GM19023 (cell line): ENCODE results near the gene VAT1L.
A peak's percentile ranks its signal among the peaks of the same experiment; 100 is the strongest.
"Not testable (repeated sequence)": the region's sequence is repeated elsewhere in the genome, so short reads cannot be mapped to it uniquely, and the experiment has no call there.

Source experiments
- ATAC-seq: cut with Tn5 transposase; IDR thresholded peaks from one replicate; pipeline ENCODE4 v1.9.1; 2021; ENCODE audit warnings: mild to moderate bottlenecking, moderate library complexity; ENCODE audit not compliant: unreplicated experiment

VAT1L gene

DNA sequence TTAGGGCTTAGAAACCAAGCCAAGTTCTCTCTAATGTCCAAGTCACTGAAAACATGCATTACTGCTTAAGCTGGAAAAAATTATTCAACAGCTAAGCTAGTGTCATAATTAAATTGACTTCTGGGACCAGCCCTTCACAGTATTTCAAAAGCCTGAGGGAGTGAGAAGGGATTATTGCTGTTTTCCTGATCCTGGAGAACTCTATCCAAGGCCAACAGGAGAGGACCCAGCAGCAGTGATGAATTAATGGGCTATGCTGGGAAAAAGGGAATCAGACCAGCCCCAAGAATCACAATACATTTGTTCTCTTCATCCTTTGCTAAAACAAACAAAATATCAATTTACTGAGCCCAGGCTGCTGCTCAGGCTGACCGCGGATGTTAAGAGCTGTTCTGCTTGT is 199.4 kb downstream of the VAT1L start:
- ATAC-seq: no peak

- no peak for ATAC-seq
Observed at GRCh38 chr16:77989846-77990245, 201.5 kb downstream of the VAT1L start.

DNA sequence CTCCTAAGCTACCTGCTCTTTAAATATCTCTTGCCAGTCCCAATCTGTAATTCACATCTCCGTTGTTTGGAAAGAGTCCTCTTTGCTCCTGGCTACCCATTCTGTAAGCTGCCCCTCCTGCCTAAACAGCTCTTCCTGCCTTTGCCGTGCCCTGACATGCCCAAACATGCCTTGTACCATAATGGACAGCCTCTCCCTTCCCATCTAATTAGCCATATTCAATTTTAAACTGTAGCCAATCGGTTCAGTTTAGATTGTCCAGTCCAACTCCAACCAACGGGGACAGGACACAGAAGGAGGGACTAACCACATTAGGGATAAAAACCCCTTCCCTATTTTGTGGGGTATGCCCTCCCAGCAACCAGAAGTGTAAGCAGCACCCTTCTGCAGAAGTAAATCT is 203.3 kb downstream of the VAT1L start:
- ATAC-seq: no peak

DNA sequence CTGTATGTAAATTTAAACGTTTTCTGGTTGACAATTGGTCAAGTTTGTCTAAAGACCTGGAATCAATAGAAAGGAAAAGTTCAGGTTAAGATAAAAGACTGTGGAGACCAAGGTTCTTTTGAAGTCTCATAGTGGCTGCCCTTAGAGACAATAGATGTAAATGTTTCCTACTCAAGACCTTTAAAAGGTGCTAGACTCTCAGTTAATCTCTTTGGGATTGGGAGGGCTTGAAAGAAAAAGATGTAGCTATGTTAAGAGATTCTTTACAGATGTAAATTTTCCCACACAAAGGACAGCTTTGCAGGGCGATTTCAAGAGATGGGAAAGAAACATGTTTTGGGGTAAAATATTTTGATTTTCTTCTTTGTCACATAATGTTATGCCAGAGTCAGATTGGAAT is 204.0 kb downstream of the VAT1L start:
- ATAC-seq: not testable (repeated sequence)

- ATAC-seq: no peak
Observed at GRCh38 chr16:77993111-77993985, 205.0 kb downstream of the VAT1L start.

- ATAC-seq: no peak
Observed at GRCh38 chr16:77995843-77996455, 207.6 kb downstream of the VAT1L start.

- no peak for ATAC-seq
Observed at GRCh38 chr16:77998350-77999023, 210.1 kb downstream of the VAT1L start.

DNA sequence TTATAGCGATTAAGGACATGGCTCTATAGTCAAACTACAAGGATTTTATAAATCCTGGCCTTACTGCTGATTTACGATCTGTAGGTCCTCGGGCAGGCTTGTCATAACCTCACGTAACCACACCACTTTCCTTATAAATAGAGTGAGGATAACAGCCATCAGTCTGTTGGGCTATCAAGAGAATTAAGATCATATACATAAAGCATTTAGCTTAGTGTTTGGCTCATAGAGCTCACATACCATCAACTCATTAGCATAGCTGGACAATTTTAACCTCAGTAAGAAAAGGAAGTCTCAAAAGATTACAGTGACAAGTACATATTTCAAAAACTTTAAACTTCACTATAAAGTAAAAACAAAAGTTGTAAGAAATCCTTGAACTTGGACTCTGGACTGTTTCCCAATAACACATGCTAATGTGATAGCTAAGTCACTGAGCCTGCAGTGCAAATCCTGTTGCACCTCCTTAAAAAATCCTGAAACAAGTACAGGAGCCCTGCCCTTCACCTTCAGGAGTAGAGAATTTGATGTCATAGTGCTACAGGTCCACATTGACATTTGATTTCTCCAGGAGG is 213.2 kb downstream of the VAT1L start:
- no peak for ATAC-seq

DNA sequence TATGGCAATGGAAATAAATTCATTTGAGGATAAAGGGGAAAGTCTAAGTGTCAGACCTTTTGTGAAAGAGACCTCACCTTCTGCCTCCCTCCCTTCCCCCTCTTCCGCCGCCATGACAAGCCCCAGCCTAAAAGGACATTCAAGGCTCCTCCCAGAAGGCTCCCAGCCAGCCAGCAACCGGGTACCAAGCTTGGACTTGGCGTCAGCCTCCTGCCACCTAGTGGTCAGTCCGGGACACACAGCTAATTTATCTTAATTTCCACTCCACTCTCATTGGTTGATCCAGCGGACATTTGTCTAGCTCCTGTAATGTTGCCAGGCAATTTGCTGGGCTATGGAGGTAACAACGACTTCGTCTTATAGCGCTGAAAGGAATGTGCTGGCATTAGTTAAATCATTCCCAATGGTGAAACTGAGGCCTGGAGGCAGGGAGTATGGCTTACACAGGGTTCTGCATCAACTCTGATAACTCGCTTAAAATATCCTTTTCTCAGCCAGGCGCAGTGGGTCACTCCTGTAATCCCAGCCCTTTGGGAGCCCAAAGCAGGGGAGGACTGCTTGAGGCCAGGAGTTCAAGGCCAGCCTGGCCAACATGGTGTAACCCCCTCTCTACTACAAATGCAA is 214.7 kb downstream of the VAT1L start:
- ATAC-seq: peak; percentile 96

- ATAC-seq: no peak
Observed at GRCh38 chr16:78004517-78004916, 216.2 kb downstream of the VAT1L start.

GRCh38 chr16:78005881-78006280 is 217.5 kb downstream of the VAT1L start:
- ATAC-seq: no peak

DNA sequence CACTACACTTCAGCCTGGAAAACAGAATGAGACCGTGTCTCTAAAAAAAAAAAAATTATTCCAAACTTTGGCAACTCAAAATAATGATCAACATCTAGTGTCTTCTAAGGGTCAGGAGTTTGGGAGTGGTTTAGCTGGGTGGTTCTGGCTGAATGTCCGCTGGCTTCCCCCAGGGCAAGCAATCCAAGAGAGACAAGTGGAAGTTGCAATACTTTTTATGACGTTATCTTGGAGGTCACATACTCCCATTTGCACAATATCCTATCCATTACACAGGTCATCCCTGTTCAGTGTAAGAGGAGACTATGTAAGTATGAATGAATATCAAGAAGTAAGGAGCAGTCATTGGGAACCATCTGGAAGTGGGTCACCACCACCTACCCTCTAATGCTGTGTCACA is 218.8 kb downstream of the VAT1L start:
- no peak for ATAC-seq

GRCh38 chr16:78022347-78023060 is 234.1 kb downstream of the VAT1L start, which contains the start of gene CLEC3A:
Gene CLEC3A (plus strand): TSS chr16:78022548. CDS start chr16:78022627, 79 bp downstream.
- no peak for ATAC-seq

DNA sequence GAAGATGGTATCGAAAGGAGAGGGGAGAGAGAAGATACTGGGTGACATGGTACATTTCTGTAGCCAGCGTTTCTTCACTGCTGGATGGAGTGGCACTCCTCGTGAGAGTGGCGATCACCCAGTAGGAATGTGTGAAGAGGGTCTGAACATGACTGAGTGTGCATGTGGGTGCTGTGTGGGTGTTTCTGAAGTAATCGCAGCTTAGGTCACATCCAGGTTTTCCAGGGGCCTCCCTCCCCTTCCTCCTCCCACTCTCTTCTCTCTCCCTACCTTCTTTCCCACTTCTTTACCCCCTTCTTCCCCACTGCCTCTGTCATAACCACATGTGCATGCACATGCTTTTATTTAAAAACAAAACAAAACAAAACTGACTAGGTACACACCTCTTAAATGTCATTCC is 235.8 kb downstream of the VAT1L start:
- ATAC-seq: no peak

- ATAC-seq: no peak
Observed at GRCh38 chr16:78025631-78026030, 237.3 kb downstream of the VAT1L start.

DNA sequence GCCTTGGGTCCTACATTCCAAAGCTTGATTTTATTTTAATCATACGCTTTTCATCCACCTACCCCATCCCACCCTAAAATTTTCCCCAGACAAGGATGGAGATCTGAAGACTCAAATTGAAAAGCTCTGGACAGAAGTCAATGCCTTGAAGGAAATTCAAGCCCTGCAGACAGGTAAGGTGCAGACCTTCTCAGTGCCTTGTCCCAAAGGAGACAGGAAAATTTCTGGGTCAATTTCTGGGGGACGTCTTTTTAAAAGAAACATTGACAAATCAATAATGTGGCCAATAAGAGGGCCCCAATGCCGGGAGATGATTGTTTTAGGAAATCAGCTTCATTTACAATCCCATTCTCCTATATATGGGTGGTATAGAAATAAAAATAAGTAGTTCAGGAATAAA is 239.7 kb downstream of the VAT1L start:
- ATAC-seq: no peak
